GM21529 (cell line): Measurements from ENCODE around the gene CGNL1.

Source experiments
- ATAC-seq: cut with Tn5 transposase; IDR thresholded peaks from one replicate; pipeline ENCODE4 v1.9.1; 2021; ENCODE audit not compliant: unreplicated experiment

The CGNL1 gene

GRCh38 chr15:57561041-57561711, 184.9 kb downstream of the CGNL1 start:
- ATAC-seq, result peak; percentile 81

GRCh38 chr15:57562196-57562769, 186.0 kb downstream of the CGNL1 start:
- ATAC-seq, result no peak

- ATAC-seq, result no peak
Observed at GRCh38 chr15:57563416-57563815, 187.1 kb downstream of the CGNL1 start.

- ATAC-seq, result no peak
Observed at GRCh38 chr15:57565311-57565710, 189.0 kb downstream of the CGNL1 start.

GRCh38 chr15:57566834-57567233, 190.5 kb downstream of the CGNL1 start:
- no peak for ATAC-seq

GRCh38 chr15:57567891-57568290, 191.6 kb downstream of the CGNL1 start:
- no peak for ATAC-seq

GRCh38 chr15:57568299-57568698, 192.0 kb downstream of the CGNL1 start:
- no peak for ATAC-seq

GRCh38 chr15:57570340-57570739, 194.0 kb downstream of the CGNL1 start:
- no peak for ATAC-seq

GRCh38 chr15:57570994-57571393, 194.7 kb downstream of the CGNL1 start:
- ATAC-seq, result no peak

- ATAC-seq, result no peak
Observed at GRCh38 chr15:57571725-57572124, 195.4 kb downstream of the CGNL1 start.

- ATAC-seq, result no peak
Observed at GRCh38 chr15:57572468-57572867, 196.2 kb downstream of the CGNL1 start.

- ATAC-seq, result no peak
Observed at GRCh38 chr15:57573151-57573550, 196.8 kb downstream of the CGNL1 start.

- no peak for ATAC-seq
Observed at GRCh38 chr15:57575363-57575762, 199.1 kb downstream of the CGNL1 start.

- no peak for ATAC-seq
Observed at GRCh38 chr15:57578288-57578900, 202.1 kb downstream of the CGNL1 start.

- no peak for ATAC-seq
Observed at GRCh38 chr15:57580428-57580827, 204.1 kb downstream of the CGNL1 start.

GRCh38 chr15:57580866-57581265, 204.6 kb downstream of the CGNL1 start:
- no peak for ATAC-seq

GRCh38 chr15:57582090-57582489, 205.8 kb downstream of the CGNL1 start:
- no peak for ATAC-seq

- ATAC-seq, result no peak
Observed at GRCh38 chr15:57583282-57583681, 207.0 kb downstream of the CGNL1 start.

GRCh38 chr15:57583720-57584119, 207.4 kb downstream of the CGNL1 start:
- ATAC-seq, result no peak

GRCh38 chr15:57586661-57587424, 210.5 kb downstream of the CGNL1 start:
- no peak for ATAC-seq

GRCh38 chr15:57589281-57589680, 213.0 kb downstream of the CGNL1 start:
- ATAC-seq, result no peak

- ATAC-seq, result no peak
Observed at GRCh38 chr15:57589754-57590153, 213.4 kb downstream of the CGNL1 start.
